Adipose tissue (tissue), 3 donors: Measurements from ENCODE around the gene DPP8. TPM values are rescaled to one million over a fixed set of nuclear protein-coding genes. Genes with fewer than 3 reads are reported as not detected.
"Not testable (repeated sequence)": the region's sequence is repeated elsewhere in the genome, so short reads cannot be mapped to it uniquely, and the experiment has no call there.

ENCODE experiments used
- H3K27ac ChIP-seq: one replicate; pipeline ENCODE4 v1.5.1; 2013; ENCODE audit warnings: low read depth, low read length
- WGBS, 3 donors: extraction: QIAGEN DNeasy Blood & Tissue Kit; methylation state at CpG; one replicate each; pipeline ENCODE4 v1.1.7; 2013; 5-methylcytosine and 5-hydroxymethylcytosine counted together
- polyA plus RNA-seq, 3 donors: library from polyadenylated mRNA; stranded (reverse); fragments of 200-250 nt; gene quantifications; one replicate each; pipeline ENCODE4 v1.2.3, GENCODE V29; 2013
- donor health status: healthy with polysubstance abuse.
- donor health status: Bipolar disorder and iron deficiency.
- donor health status: healthy.

Gene DPP8
- polyA plus RNA-seq, 3 donors = 8.4 to 10.8 (median 10.5) TPM

DNA sequence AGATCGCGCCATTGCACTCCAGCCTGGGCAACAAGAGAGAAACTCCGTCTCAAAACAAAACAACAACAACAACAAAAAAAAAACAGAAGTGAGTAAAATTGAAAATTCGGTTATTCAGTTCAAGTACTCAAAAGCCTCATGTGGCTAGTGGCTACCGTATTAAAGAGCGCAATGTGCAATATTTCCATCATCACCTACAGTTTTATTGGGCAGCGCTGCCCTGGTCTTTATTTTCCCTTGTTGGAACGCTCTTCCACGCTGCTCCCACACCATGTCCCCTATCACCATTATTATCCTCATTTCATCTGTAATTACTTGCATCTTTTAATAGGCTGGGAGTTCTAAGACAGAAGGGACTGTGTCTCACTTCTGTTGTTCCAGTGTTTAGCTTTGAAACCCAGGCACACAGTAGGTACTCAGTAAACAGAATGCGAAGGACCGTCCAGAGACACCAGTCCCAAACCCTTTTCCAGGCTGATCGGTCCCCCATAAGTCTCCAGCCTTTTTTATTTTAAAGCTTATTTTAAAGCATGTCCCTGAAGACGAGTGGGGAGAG lies 12.4 kb upstream of the DPP8 start:
- H3K27ac ChIP-seq = no peak overlapping the region
- 46 to 58% (median 55%) methylated on average over 13 of the region's 13 CpGs for WGBS, 3 donors

DNA sequence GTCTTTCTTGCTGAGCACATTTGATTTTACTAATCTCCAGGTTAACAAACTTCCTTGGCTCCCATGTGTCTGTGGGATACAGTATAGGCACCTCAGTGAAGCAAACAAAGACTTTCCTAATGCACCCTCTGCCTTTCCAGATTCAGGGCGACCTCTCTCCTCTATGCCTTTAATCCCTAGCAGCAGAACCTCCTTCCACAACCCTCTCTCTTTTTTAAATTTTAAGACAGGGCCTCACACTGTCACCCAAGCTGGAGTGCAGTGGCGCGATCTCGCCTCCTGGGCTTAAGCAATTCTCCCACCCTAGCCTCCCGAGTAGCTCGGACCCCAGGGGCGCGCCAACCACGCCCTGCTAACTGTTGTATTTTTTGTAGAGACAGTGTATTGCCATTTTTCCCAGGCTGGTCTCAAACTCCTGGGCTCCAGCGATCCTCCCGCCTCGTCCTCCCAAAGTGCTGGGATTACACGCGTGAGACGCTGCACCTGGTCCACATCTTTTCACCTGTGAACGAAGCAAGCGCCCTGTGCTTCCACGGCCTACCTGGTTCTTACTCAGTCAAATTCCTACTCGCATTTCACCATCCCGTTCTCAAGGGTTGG lies 11.1 kb upstream of the DPP8 start:
- WGBS, 3 donors = 94 to 96% (median 95%) methylated on average over 20 of the region's 20 CpGs
- no peak overlapping the region for H3K27ac ChIP-seq

GRCh38 chr15:65525622-65526021 lies 8.1 kb upstream of the DPP8 start:
- 79 to 89% (median 87%) methylated on average over 1 of the region's 1 CpG for WGBS, 3 donors
- H3K27ac ChIP-seq = no peak overlapping the region

DNA sequence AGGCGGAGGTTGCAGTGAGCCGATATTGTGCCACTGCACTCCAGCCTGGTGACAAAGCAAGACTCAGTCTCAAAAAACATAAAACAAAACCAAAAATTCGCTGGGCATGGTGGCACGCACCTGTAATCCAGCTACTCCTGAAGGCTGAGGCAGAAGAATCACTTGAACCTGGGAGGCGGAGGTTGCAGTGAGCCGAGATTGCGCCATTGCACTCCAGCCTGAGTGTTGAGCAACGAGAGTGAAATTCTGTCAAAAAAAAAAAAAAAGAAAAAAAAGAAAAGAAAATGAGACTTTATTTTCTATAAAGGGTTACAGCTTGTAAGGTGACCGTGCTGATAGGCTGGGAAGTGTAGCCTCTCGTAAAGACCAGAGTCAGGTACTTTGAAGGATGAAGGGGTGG lies 6.7 kb upstream of the DPP8 start:
- 72 to 79% (median 75%) methylated on average over 10 of the region's 10 CpGs for WGBS, 3 donors
- H3K27ac ChIP-seq = no peak overlapping the region

DNA sequence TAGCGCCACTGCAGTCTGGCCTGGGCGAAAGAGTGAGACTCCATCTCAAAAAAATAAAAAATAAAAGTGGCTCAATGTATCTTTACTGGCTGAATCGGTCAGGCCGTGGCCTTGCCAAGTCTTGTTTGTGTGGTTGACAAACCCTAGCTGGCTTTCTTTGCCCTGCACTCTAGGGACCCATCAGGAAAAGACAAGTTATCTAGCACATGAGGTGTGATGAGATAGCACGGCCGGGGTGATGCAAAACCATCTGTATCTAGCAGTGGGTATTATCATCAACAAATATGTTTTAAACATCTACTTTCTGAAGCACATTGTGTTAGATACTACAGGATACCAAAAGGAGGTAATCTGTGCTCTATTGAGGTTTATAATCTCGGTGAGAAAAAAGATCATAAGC lies 3.9 kb upstream of the DPP8 start:
- no peak overlapping the region for H3K27ac ChIP-seq
- WGBS, 3 donors = 77 to 80% (median 79%) methylated on average over 7 of the region's 7 CpGs

- 82 to 89% (median 86%) methylated on average over 4 of the region's 4 CpGs for WGBS, 3 donors
- no peak overlapping the region for H3K27ac ChIP-seq
Measured at GRCh38 chr15:65518633-65519285, 1.3 kb upstream of the DPP8 start.

- no peak overlapping the region for H3K27ac ChIP-seq
- 19 to 39% (median 35%) methylated on average over 8 of the region's 8 CpGs for WGBS, 3 donors
Measured at GRCh38 chr15:65517866-65518207, 348 bp upstream of the DPP8 start.

DNA sequence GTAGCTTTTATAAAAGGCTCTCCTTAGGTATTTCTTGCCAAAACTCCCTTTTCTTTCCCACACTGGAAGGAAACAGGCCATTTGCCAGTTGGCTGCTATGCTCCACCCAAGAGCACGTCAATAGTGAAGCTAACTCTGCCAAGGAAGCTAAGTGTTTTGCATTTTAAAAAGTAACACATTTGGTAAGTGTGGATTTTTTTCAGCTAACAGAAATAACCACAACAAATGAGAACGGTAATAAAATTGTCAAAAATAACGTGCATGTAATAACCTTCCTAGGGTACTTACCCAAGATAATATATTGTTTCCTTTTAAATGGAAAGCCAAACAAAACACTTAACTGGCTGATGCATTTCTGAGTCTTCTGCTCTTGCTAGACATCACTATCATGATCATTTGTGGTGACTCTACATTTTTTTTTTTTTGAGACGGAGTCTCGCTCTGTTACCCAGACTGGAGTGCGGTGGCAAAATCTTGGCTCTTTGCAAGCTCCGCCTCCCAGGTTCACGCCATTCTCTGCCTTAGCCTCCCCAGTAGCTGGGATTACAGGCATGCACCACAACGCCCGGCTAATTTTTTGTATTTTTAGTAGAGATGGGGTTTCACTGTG lies 4.6 kb downstream of the DPP8 start:
- WGBS, 3 donors = 34 to 50% (median 36%) methylated on average over 10 of the region's 10 CpGs
- no peak overlapping the region for H3K27ac ChIP-seq

DNA sequence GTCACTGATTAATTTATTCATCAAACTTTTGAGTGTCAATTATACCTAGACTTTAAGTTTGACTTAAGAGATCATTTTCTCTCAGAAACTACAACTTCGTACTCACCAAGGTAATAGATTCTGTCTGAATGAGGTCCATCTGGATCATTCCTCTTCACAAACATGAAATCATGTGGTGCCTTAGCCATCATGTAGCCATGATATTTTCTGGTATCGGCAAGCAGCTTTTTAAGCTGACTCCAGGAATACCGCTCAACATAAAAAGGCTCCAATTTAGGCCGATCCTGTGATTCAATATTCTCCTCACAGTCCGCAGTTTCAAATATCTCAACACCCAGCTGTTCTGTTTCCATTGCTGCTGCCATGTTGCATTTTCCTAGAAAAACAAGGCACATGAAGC lies 5.3 kb downstream of the DPP8 start:
- WGBS, 3 donors = 59 to 82% (median 62%) methylated on average over 5 of the region's 5 CpGs
- no peak overlapping the region for H3K27ac ChIP-seq

DNA sequence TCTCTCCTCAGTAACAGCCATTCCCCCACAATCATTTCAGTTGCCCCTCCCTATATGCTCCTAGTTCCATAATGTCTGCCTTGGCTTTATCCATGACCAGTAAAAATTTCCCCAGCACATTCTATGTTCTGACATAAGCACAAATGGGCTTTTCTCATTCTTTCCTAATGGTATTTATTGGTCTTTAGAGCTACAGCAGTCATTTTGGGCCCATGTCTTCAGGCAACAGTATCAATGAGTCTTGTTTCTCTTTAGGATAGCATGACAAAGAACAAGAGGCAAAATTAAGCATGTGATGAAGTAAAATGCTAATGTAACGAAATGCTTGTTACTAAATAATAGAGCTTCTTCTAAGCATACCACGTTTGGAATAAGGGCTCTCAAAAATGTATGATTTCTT lies 8.2 kb downstream of the DPP8 start:
- 92 to 95% (median 94%) methylated on average over 2 of the region's 2 CpGs for WGBS, 3 donors
- H3K27ac ChIP-seq = no peak overlapping the region

DNA sequence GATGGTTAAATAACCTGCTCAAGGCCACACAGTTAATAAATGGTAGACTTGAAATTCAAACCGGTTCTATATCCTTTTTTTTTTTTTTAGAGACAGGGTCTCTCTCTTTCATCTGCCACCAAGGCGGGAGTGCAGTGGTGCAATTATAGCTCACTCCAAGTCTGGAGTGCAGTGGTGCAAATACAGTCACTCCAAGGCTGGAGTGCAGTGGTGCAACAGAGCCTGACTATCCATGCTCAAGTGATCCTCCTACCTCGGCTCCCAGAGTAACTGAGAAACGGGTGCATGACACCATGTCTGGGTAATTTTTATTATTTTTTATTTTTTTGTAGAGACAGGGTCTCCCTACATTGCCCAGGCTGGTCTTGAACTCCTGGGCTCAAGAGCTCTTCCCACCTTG lies 23.4 kb downstream of the DPP8 start:
- no peak overlapping the region for H3K27ac ChIP-seq
- 62 to 94% (median 87%) methylated on average over 4 of the region's 4 CpGs for WGBS, 3 donors

DNA sequence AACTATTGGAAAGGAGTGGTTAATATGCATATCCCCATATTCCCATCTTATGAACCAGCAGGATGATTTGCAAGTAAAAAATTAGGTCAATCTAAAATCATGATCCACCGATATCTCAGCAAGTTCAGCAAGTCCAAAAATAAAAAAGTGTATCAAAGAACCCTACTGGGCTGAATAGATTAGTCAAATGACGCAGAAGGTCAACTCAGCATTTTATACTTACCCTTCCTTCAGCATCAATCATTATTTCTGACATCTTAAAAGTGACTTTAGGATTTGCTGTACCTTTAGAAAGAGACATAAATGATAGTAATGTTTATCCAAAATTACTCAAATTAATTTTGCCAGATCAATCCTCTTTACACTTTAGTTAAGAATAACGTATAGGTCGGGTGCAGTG lies 32.6 kb downstream of the DPP8 start:
- 92 to 96% (median 93%) methylated on average over 4 of the region's 4 CpGs for WGBS, 3 donors
- H3K27ac ChIP-seq = no peak overlapping the region

- no peak overlapping the region for H3K27ac ChIP-seq
- 74 to 83% (median 82%) methylated on average over 5 of the region's 5 CpGs for WGBS, 3 donors
Measured at GRCh38 chr15:65476903-65477302, 40.6 kb downstream of the DPP8 start.

DNA sequence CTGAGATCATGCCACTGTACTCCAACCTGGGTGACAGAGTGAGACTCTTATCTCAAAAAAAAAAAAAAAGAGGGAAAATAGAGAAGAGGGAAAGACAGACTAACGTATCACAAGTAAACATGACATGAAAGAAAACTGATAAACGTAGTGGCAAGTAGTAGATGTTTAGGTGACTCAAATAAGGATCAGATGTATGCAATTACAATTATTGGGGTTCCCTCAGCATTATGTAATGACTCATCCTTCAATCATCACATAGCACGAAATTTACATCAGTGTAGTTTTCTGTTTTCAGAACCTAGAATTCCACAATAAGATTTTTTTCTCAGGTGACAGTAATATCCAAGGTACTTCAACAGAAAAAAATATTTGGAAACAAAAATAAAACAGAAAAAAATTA lies 46.6 kb downstream of the DPP8 start:
- H3K27ac ChIP-seq = no peak overlapping the region
- 66 to 93% (median 88%) methylated on average over 3 of the region's 3 CpGs for WGBS, 3 donors

- 85 to 97% (median 92%) methylated on average over 5 of the region's 5 CpGs for WGBS, 3 donors
- no peak overlapping the region for H3K27ac ChIP-seq
Measured at GRCh38 chr15:65468229-65468909, 49.1 kb downstream of the DPP8 start.

- WGBS, 3 donors = 94 to 95% (median 94%) methylated on average over 3 of the region's 3 CpGs
- H3K27ac ChIP-seq = no peak overlapping the region
Measured at GRCh38 chr15:65466901-65467300, 50.6 kb downstream of the DPP8 start.

- H3K27ac ChIP-seq = not testable (repeated sequence)
- 95 to 99% (median 96%) methylated on average over 6 of the region's 6 CpGs for WGBS, 3 donors
Measured at GRCh38 chr15:65463096-65463495, 54.4 kb downstream of the DPP8 start.

DNA sequence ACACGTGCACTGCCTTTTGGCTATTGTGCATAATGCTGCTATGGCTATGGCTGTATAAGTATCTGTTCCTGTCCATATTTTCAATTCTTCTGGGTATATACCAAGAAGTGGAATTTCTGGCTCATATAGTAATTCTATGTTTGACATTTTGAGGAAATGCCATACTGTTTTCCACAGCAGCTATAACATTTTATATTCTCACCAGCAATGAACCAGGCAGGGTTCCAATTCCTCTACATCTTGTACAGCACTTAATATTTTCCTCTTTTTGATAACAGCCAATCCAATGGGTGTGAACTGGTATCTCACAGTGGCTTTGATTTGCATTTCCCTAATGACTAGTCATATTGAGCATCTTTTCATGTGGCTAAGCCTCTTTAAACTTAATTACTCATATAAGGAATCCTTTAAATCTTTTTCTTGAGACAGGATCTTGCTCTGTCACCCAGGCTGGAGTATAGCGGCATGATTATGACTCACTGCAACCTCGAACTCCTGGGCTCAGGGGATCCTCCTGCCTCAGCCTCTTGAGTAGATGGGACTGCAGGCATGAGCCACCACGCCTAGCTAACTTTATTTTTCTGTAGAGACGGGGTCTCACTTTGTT lies 56.6 kb downstream of the DPP8 start:
- WGBS, 3 donors = 89 to 94% (median 90%) methylated on average over 5 of the region's 5 CpGs

DNA sequence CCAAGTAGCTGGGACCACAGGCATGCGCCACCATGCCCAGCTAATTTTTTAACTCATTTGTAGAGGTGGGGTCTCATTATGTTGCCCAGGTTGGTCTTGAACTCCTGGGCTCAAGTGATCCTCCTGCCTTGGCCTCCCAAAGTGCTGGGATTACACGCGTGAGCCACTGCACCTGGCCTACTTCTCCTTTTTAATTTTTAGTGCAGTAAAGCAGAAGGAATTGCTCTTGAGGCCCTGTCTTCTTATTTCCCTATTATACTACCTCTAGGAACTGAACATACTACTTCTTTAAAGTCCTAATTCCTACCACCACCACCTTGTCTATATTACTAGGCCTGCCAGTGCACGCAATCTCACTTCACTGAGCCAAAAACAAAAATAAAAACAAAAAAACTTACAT lies 62.2 kb downstream of the DPP8 start:
- not testable (repeated sequence) for H3K27ac ChIP-seq
- WGBS, 3 donors = 75 to 95% (median 87%) methylated on average over 4 of the region's 4 CpGs

More for the DNA sequence above, 56.6 kb downstream of the DPP8 start:
- H3K27ac ChIP-seq = no peak overlapping the region
